ENCODE data around the gene GPT2. TPM values are rescaled to one million over a fixed set of nuclear protein-coding genes. Genes with fewer than 3 reads are reported as not detected.

The GPT2 gene
- total RNA-seq, 6 experiments from 2014 or later, result 11.5 to 17.4 (median 14.0) TPM

GRCh38 chr16:46883353-46883689, 841 bp upstream of the GPT2 start:
- Mint-ChIP-seq H3K9me3 (no peaks in the 10 kb centered on the region), H3K27ac (peak overlapping the region; percentile 57), H3K4me1 (ENCODE audit: low read depth) (peaks cover 17% of the 10 kb centered on the region), H3K36me3 (ENCODE audit: low read depth) (no peaks in the 10 kb centered on the region), H3K27me3 (ENCODE audit: insufficient read depth) (peaks cover 6% of the 10 kb centered on the region), H3K4me3 (peak overlapping the region; percentile 86)
- no peak for TF ChIP-seq CTCF (IDR thresholded peaks at IDR 0.05)
- DNase-seq, result no peak

GRCh38 chr16:46884513-46885293, 541 bp downstream of the GPT2 start:
- Mint-ChIP-seq H3K36me3 (ENCODE audit: low read depth) (no peaks in the 10 kb centered on the region), H3K27ac (no peak overlapping the region), H3K9me3 (no peaks in the 10 kb centered on the region), H3K4me1 (ENCODE audit: low read depth) (peaks cover 17% of the 10 kb centered on the region), H3K27me3 (ENCODE audit: insufficient read depth) (no peaks in the 10 kb centered on the region; the same call in none of the 2 replicates), H3K4me3 (peak overlapping the region; percentile 86)
- no peak for DNase-seq
- TF ChIP-seq CTCF (IDR thresholded peaks at IDR 0.05), result no peak

- no peak for DNase-seq
- Mint-ChIP-seq H3K4me1 (ENCODE audit: low read depth) (peaks cover 17% of the 10 kb centered on the region), H3K27me3 (ENCODE audit: insufficient read depth) (no peaks in the 10 kb centered on the region; the same call in 1 of the 2 replicates), H3K27ac (no peak overlapping the region), H3K9me3 (no peaks in the 10 kb centered on the region), H3K4me3 (peak overlapping the region; percentile 86; the same call in 1 of the 2 replicates), H3K36me3 (ENCODE audit: low read depth) (no peaks in the 10 kb centered on the region)
- TF ChIP-seq CTCF (IDR thresholded peaks at IDR 0.05), result no peak
These were observed 2.0 kb downstream of the GPT2 start for GRCh38 chr16:46885960-46886763.

GRCh38 chr16:46886764-46887523, 2.8 kb downstream of the GPT2 start:
- no peak for DNase-seq
- Mint-ChIP-seq H3K36me3 (ENCODE audit: low read depth) (no peaks in the 10 kb centered on the region), H3K4me1 (ENCODE audit: low read depth) (peaks cover 17% of the 10 kb centered on the region), H3K4me3 (no peak overlapping the region), H3K27me3 (ENCODE audit: insufficient read depth) (no peaks in the 10 kb centered on the region; the same call in 1 of the 2 replicates), H3K9me3 (no peaks in the 10 kb centered on the region), H3K27ac (no peak overlapping the region)
- TF ChIP-seq CTCF (IDR thresholded peaks at IDR 0.05), result no peak

- H3K4me1 Mint-ChIP-seq (ENCODE audit: low read depth), result peaks cover 17% of the 10 kb centered on the region
- H3K9me3 Mint-ChIP-seq, result no peaks in the 10 kb centered on the region
- no peaks in the 10 kb centered on the region; the same call in 1 of the 2 replicates for H3K27me3 Mint-ChIP-seq (ENCODE audit: insufficient read depth)
- no peak overlapping the region for H3K27ac Mint-ChIP-seq
- no peaks in the 10 kb centered on the region for H3K36me3 Mint-ChIP-seq (ENCODE audit: low read depth)
- DNase-seq, result no peak
- H3K4me3 Mint-ChIP-seq, result no peak overlapping the region
- TF ChIP-seq CTCF (IDR thresholded peaks at IDR 0.05), result no peak
These were observed 3.3 kb downstream of the GPT2 start for GRCh38 chr16:46887524-46887854.
